Measurements from ENCODE around the gene DSCAM.

DSCAM gene

GRCh38 chr21:40625991-40626390 lies 221.0 kb downstream of the DSCAM start:
- Histone ChIP-seq H3K4me3 (ENCODE audit: low read depth, low read length, poor library complexity, severe bottlenecking) (no peak overlapping the region), H3F3A (ENCODE audit: insufficient read depth, low read length) (no peaks in the 10 kb centered on the region), H4K20me1 (ENCODE audit: insufficient read depth, low read length) (no peaks in the 10 kb centered on the region), H3K79me2 (ENCODE audit: insufficient read depth, low read length) (no peaks in the 10 kb centered on the region), H3K4me2 (ENCODE audit: low read length) (no peak overlapping the region), H3K27ac (ENCODE audit: low read depth, low read length, poor library complexity, severe bottlenecking) (no peak overlapping the region), H3K9me3 (ENCODE audit: low read length) (no peaks in the 10 kb centered on the region), H3K27me3 (ENCODE audit: insufficient read depth, low read length) (no peaks in the 10 kb centered on the region), H3K36me3 (ENCODE audit: insufficient read depth, low read length) (no peaks in the 10 kb centered on the region), H2AFZ (ENCODE audit: low read length) (no peak overlapping the region), H3K9ac (ENCODE audit: low read length) (no peak overlapping the region), H3K9me2 (ENCODE audit: low read depth, low read length) (no peaks in the 10 kb centered on the region), H3K4me1 (ENCODE audit: insufficient read depth, low read length, severe bottlenecking) (no peaks in the 10 kb centered on the region)
- TF ChIP-seq CTCF (IDR thresholded peaks at IDR 0.05; ENCODE audit: low read length) (no peak), EZH2 (IDR thresholded peaks at IDR 0.05; ENCODE audit: borderline replicate concordance, low read length) (no peak)

GRCh38 chr21:40623528-40623927 lies 223.4 kb downstream of the DSCAM start:
- H3K36me3 ChIP-seq (ENCODE audit: insufficient read depth, low read length): no peaks in the 10 kb centered on the region
- no peaks in the 10 kb centered on the region for H3K9me3 ChIP-seq (ENCODE audit: low read length)
- no peaks in the 10 kb centered on the region for H4K20me1 ChIP-seq (ENCODE audit: insufficient read depth, low read length)
- no peaks in the 10 kb centered on the region for H3K27me3 ChIP-seq (ENCODE audit: insufficient read depth, low read length)
- H2AFZ ChIP-seq (ENCODE audit: low read length): no peak overlapping the region
- no peak overlapping the region for H3K27ac ChIP-seq (ENCODE audit: low read depth, low read length, poor library complexity, severe bottlenecking)
- H3K9me2 ChIP-seq (ENCODE audit: low read depth, low read length): no peaks in the 10 kb centered on the region
- no peaks in the 10 kb centered on the region for H3F3A ChIP-seq (ENCODE audit: insufficient read depth, low read length)
- no peak overlapping the region for H3K4me3 ChIP-seq (ENCODE audit: low read depth, low read length, poor library complexity, severe bottlenecking)
- no peak overlapping the region for H3K4me2 ChIP-seq (ENCODE audit: low read length)
- H3K9ac ChIP-seq (ENCODE audit: low read length): no peak overlapping the region
- no peaks in the 10 kb centered on the region for H3K79me2 ChIP-seq (ENCODE audit: insufficient read depth, low read length)
- no peak for TF ChIP-seq EZH2 (IDR thresholded peaks at IDR 0.05; ENCODE audit: borderline replicate concordance, low read length)
- TF ChIP-seq CTCF (IDR thresholded peaks at IDR 0.05; ENCODE audit: low read length): no peak
- no peaks in the 10 kb centered on the region for H3K4me1 ChIP-seq (ENCODE audit: insufficient read depth, low read length, severe bottlenecking)

- no peaks in the 10 kb centered on the region for H3F3A ChIP-seq (ENCODE audit: insufficient read depth, low read length)
- H3K79me2 ChIP-seq (ENCODE audit: insufficient read depth, low read length): no peaks in the 10 kb centered on the region
- no peak overlapping the region for H3K27ac ChIP-seq (ENCODE audit: low read depth, low read length, poor library complexity, severe bottlenecking)
- no peaks in the 10 kb centered on the region for H3K4me1 ChIP-seq (ENCODE audit: insufficient read depth, low read length, severe bottlenecking)
- no peak overlapping the region for H3K9ac ChIP-seq (ENCODE audit: low read length)
- H3K4me2 ChIP-seq (ENCODE audit: low read length): no peak overlapping the region
- no peak overlapping the region for H2AFZ ChIP-seq (ENCODE audit: low read length)
- H3K4me3 ChIP-seq (ENCODE audit: low read depth, low read length, poor library complexity, severe bottlenecking): no peak overlapping the region
- H4K20me1 ChIP-seq (ENCODE audit: insufficient read depth, low read length): no peaks in the 10 kb centered on the region
- H3K36me3 ChIP-seq (ENCODE audit: insufficient read depth, low read length): no peaks in the 10 kb centered on the region
- TF ChIP-seq EZH2 (IDR thresholded peaks at IDR 0.05; ENCODE audit: borderline replicate concordance, low read length) (no peak), CTCF (IDR thresholded peaks at IDR 0.05; ENCODE audit: low read length) (no peak)
- H3K9me2 ChIP-seq (ENCODE audit: low read depth, low read length): no peaks in the 10 kb centered on the region
- H3K27me3 ChIP-seq (ENCODE audit: insufficient read depth, low read length): no peaks in the 10 kb centered on the region
- H3K9me3 ChIP-seq (ENCODE audit: low read length): no peaks in the 10 kb centered on the region
Observed at GRCh38 chr21:40622531-40622930, 224.4 kb downstream of the DSCAM start.

All from OCI-LY1 (cell line).